ENCODE results near the gene SPEF2.

DNA sequence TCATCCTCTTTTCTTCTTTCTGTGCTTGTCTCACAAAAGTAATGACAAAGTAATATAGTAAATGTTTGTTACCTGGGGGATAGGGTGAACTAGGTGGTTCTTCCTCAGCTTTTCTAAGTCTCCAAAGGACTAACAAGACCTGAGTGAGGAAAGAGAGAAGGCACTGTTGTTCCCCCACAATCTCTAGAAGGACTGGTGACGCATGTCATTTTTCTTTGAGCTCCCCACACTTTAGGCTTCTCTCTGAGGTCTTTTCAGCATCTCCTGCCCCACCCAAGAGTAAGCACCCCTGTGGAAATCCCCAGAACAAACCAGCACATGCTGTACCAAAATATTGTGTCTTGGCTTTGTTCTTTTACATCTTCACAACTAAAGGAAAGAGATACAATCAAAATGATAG lies 236.6 kb downstream of the SPEF2 start:
- TF ChIP-seq POLR2A (IDR thresholded peaks at IDR 0.05) = no peak
- TF ChIP-seq, protein P1, sequence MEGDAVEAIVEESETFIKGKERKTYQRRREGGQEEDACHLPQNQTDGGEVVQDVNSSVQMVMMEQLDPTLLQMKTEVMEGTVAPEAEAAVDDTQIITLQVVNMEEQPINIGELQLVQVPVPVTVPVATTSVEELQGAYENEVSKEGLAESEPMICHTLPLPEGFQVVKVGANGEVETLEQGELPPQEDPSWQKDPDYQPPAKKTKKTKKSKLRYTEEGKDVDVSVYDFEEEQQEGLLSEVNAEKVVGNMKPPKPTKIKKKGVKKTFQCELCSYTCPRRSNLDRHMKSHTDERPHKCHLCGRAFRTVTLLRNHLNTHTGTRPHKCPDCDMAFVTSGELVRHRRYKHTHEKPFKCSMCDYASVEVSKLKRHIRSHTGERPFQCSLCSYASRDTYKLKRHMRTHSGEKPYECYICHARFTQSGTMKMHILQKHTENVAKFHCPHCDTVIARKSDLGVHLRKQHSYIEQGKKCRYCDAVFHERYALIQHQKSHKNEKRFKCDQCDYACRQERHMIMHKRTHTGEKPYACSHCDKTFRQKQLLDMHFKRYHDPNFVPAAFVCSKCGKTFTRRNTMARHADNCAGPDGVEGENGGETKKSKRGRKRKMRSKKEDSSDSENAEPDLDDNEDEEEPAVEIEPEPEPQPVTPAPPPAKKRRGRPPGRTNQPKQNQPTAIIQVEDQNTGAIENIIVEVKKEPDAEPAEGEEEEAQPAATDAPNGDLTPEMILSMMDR (IDR thresholded peaks at IDR 0.05) = no peak
